ENCODE measurements around the gene UNC13C. TPM values are rescaled to one million over a fixed set of nuclear protein-coding genes. Genes with fewer than 3 reads are reported as not detected.

UNC13C gene
- polyA plus RNA-seq, 1 donor, result 1.1 TPM

DNA sequence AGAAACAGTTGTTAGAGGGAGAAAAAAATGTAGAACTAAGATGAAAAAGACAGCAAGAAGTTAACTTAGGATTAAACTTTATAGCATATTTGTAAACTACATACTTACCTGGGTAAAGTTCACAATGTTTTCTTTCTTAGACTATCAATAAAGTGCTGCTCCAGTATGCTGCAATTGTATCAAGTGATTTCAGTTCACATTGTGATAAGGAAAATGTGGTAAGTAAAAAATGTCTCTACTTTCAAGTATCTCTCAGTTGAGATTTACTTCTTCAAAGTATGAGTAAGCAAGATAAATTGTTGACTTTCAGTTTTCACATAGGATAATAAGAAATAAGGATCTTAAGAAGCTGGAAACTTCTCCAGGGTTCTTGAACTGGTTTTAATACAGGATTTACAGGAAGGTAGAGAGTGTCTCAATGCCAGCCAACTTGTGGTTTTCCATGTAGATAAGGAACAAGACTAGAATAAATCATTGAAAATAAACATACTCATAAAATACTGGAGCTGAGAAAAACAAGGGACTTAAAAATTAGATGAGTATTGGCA, 528.8 kb downstream of the UNC13C start:
- H3K4me3 ChIP-seq (ENCODE audit: low read length), result no peak overlapping the region
- no peaks in the 10 kb centered on the region for H3K36me3 ChIP-seq (ENCODE audit: control insufficient read depth, insufficient read depth, low read length)
- no peaks in the 10 kb centered on the region for H3K4me1 ChIP-seq (ENCODE audit: control insufficient read depth, insufficient read depth, low read length)
- no peaks in the 10 kb centered on the region for H3K27me3 ChIP-seq (ENCODE audit: control insufficient read depth, insufficient read depth, low read length)
- DNase-seq, result no peak
- no peak overlapping the region for H3K27ac ChIP-seq (ENCODE audit: low read length)
- H3K9me3 ChIP-seq (ENCODE audit: control insufficient read depth, low read depth, low read length), result no peaks in the 10 kb centered on the region

DNA sequence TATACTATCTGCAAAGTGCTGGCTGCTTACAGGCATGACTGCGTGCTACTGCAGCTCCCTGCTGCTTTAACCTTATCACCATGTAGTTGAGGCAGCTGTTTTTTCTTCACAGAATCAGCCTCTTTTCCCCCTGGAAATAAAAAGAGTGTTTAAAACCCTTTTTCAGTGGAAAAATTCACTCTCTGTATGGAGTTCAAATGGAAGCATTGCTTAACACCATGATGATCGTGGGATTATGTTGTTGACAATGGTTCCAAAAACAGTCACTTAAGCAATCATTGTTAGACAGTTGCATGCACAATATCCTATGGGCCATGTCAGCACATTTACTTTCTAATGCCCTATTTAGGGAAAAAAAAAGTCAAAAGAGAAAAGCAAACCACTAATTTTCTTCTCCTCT, 536.4 kb downstream of the UNC13C start:
- no peaks in the 10 kb centered on the region for H3K36me3 ChIP-seq (ENCODE audit: control insufficient read depth, insufficient read depth, low read length)
- DNase-seq, result no peak
- H3K4me1 ChIP-seq (ENCODE audit: control insufficient read depth, insufficient read depth, low read length), result no peaks in the 10 kb centered on the region
- 86% methylated on average over 1 of the region's 2 CpGs for WGBS (ENCODE audit: insufficient coverage, low lambda C conversion rate)
- no peak overlapping the region for H3K27ac ChIP-seq (ENCODE audit: low read length)
- no peaks in the 10 kb centered on the region for H3K27me3 ChIP-seq (ENCODE audit: control insufficient read depth, insufficient read depth, low read length)
- H3K9me3 ChIP-seq (ENCODE audit: control insufficient read depth, low read depth, low read length), result no peaks in the 10 kb centered on the region
- no peak overlapping the region for H3K4me3 ChIP-seq (ENCODE audit: low read length)

DNA sequence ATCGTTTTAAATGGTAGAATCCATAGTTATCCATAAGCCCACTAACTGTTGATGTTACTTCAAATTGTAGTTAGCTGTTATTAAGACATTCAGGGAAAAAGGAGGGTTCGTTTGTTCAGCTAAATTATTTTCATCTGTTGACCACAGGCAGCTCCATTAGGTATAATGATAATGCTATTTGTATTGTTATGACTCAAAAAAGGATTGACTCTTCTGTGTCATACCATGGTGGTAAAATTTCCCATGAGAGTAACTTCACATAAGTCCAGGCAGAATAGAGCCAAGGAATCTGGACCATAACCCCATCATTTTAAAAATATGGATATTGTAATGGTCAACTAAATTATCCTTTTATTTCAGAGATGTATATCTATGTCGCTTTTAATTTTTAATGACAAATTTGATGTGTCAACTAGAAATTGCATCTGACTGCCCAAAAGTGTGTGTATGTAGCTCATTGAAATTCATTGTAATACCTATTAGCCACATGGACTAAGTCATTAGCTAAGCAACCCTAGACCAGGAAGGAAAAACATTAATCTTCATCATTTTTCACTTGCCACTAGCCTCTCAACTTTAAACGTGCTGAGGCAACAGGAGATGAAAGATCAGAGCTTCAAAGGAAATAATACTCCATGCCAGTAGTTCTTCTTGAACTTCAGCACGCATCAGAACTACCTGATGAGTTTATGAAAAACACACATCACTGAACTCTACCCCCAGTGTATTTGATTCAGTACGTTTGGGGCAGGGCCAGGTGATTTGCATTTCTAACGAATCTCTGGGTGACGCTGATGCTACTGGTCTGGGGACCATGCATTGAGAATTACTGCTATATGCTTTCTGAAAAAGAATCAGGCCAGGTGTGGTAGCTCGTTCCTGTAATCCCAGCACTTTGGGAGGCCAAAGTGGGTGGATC, 537.7 kb downstream of the UNC13C start:
- Histone ChIP-seq H3K4me3 (ENCODE audit: low read length) (no peak overlapping the region), H3K9me3 (ENCODE audit: control insufficient read depth, low read depth, low read length) (no peaks in the 10 kb centered on the region), H3K27ac (ENCODE audit: low read length) (no peak overlapping the region), H3K27me3 (ENCODE audit: control insufficient read depth, insufficient read depth, low read length) (no peaks in the 10 kb centered on the region), H3K36me3 (ENCODE audit: control insufficient read depth, insufficient read depth, low read length) (no peaks in the 10 kb centered on the region), H3K4me1 (ENCODE audit: control insufficient read depth, insufficient read depth, low read length) (no peaks in the 10 kb centered on the region)
- DNase-seq, result no peak
- WGBS (ENCODE audit: insufficient coverage, low lambda C conversion rate), result no CpG with 5 or more reads among the region's 9 CpGs

DNA sequence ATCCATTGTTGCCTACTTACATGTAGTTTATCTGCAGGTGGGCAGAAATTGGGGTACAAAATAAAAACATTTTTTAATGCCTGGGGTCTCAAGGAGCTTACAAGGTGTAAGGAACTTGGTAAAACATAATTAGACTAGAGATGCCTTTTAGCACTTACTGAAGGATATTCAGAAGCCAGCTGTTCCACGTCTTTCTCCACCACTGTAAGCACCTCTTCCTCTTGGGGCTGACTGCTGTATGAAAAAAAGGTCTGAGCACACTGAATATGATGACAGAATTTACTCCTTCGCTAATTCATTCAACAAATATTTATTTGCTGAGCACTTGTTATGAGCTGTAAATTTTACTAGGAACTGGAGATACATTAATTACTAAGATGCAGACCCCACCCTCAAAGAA, 539.1 kb downstream of the UNC13C start:
- H3K4me3 ChIP-seq (ENCODE audit: low read length), result no peak overlapping the region
- no peaks in the 10 kb centered on the region for H3K27me3 ChIP-seq (ENCODE audit: control insufficient read depth, insufficient read depth, low read length)
- H3K36me3 ChIP-seq (ENCODE audit: control insufficient read depth, insufficient read depth, low read length), result no peaks in the 10 kb centered on the region
- WGBS (ENCODE audit: insufficient coverage, low lambda C conversion rate), result 80% methylated on average over 1 of the region's 2 CpGs
- DNase-seq, result no peak
- no peaks in the 10 kb centered on the region for H3K4me1 ChIP-seq (ENCODE audit: control insufficient read depth, insufficient read depth, low read length)
- no peak overlapping the region for H3K27ac ChIP-seq (ENCODE audit: low read length)
- H3K9me3 ChIP-seq (ENCODE audit: control insufficient read depth, low read depth, low read length), result no peaks in the 10 kb centered on the region

DNA sequence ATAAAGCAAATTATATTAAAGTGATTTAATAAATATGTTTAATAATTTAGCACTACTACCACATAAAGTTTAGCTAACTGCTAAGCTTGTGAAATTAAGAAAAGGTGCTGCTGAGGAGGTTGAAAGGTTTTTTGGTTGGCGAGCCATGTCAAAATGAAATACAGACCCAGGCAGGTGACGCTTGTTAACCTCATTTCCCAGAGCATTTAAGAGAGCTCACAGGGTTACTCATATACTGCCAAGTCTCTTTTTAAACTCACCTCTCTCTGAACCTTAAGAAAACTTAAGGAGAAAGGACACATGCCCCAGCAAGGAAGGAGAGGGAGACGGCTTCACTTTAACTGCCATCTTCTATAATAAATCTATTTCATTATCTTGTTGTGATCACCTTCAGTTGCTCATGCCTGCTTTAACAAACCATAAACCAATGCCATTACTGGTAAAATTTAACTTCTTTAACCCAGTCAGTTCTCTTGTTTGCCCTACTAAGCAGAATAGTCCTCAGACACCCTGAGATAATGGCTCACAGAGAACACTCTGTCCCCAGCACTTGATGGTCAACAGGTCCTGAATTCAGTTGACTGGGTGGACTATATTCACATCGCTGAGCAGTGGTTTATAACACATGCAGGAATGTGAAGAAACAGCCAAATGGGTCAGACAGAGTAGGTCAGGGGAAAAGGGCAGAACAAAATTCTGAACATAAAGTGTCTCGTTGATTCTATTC, 540.1 kb downstream of the UNC13C start:
- 0% methylated on average over 1 of the region's 5 CpGs for WGBS (ENCODE audit: insufficient coverage, low lambda C conversion rate)
- H3K4me3 ChIP-seq (ENCODE audit: low read length), result no peak overlapping the region
- H3K36me3 ChIP-seq (ENCODE audit: control insufficient read depth, insufficient read depth, low read length), result no peaks in the 10 kb centered on the region
- peak; percentile 49 to 73 for DNase-seq
- no peaks in the 10 kb centered on the region for H3K27me3 ChIP-seq (ENCODE audit: control insufficient read depth, insufficient read depth, low read length)
- peak overlapping the region; percentile 2 for H3K27ac ChIP-seq (ENCODE audit: low read length)
- no peaks in the 10 kb centered on the region for H3K9me3 ChIP-seq (ENCODE audit: control insufficient read depth, low read depth, low read length)
- no peaks in the 10 kb centered on the region for H3K4me1 ChIP-seq (ENCODE audit: control insufficient read depth, insufficient read depth, low read length)

DNA sequence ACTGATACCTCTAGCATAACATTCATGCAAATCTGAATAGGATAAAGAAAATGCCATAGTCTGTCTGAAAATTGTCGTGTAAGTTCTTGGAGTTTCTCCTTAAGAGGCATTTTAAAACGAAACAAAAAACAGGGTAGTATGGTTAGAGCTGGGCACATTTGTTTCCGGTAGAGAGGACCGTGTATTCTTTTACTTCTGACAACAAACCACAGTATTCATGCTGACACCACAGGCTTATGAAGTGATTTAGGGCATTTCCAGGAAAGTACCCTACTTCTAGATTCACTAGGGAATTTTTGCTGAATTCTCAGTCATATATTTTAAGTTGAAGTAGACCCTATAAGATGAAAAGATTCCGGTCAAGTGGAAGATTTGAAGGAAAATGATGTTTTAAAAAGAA, 541.3 kb downstream of the UNC13C start:
- Histone ChIP-seq H3K9me3 (ENCODE audit: control insufficient read depth, low read depth, low read length) (no peaks in the 10 kb centered on the region), H3K36me3 (ENCODE audit: control insufficient read depth, insufficient read depth, low read length) (no peaks in the 10 kb centered on the region)
- 57% methylated on average over 2 of the region's 5 CpGs for WGBS (ENCODE audit: insufficient coverage, low lambda C conversion rate)

DNA sequence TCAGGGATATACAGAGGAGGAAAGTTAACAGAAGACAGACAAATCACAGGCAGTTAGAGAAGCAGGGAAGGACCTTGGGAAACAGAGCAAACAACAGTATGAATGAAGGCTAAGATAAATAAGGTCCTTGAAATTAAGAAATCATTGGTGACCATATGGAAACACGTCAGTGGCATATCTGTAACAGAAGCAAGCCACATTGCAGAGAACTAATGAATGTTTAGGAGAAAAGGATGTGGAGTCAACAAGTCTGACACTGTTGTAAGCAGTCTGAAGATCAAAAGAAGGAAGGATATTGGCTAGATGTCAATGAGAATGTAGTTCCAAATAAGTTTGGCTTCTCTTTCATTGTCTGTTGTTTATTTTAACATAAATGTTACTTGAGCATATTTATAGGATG, 542.4 kb downstream of the UNC13C start:
- Histone ChIP-seq H3K9me3 (ENCODE audit: control insufficient read depth, low read depth, low read length) (no peaks in the 10 kb centered on the region), H3K27ac (ENCODE audit: low read length) (no peak overlapping the region), H3K4me3 (ENCODE audit: low read length) (no peak overlapping the region), H3K36me3 (ENCODE audit: control insufficient read depth, insufficient read depth, low read length) (no peaks in the 10 kb centered on the region), H3K4me1 (ENCODE audit: control insufficient read depth, insufficient read depth, low read length) (no peaks in the 10 kb centered on the region), H3K27me3 (ENCODE audit: control insufficient read depth, insufficient read depth, low read length) (no peaks in the 10 kb centered on the region)
- no peak for DNase-seq
- WGBS (ENCODE audit: insufficient coverage, low lambda C conversion rate), result no CpG with 5 or more reads among the region's 1 CpG

More for the DNA sequence above, 541.3 kb downstream of the UNC13C start:
- no peaks in the 10 kb centered on the region for H3K27me3 ChIP-seq (ENCODE audit: control insufficient read depth, insufficient read depth, low read length)
- no peak overlapping the region for H3K4me3 ChIP-seq (ENCODE audit: low read length)
- no peaks in the 10 kb centered on the region for H3K4me1 ChIP-seq (ENCODE audit: control insufficient read depth, insufficient read depth, low read length)
- H3K27ac ChIP-seq (ENCODE audit: low read length), result no peak overlapping the region
- DNase-seq, result no peak

DNA sequence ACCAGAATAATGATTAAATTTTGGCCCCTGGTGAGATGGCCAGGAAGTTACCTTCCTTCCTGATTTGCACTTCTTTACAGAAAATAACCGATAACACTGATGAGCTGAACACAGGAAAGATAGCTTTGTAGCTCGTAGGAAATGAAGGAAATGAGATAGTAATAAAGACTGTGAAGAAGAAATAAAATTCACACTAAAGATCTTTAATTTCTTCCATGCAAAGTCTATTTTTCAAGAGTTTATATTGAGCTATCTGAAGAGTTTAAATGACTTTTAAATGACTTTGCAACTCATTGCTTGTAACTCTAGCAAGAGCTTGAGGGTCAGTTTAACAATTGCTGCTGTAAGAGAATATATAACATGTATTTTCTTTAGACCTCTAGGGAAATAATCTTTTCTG, 543.0 kb downstream of the UNC13C start:
- WGBS (ENCODE audit: insufficient coverage, low lambda C conversion rate), result 100% methylated on average over 1 of the region's 2 CpGs
- no peaks in the 10 kb centered on the region for H3K4me1 ChIP-seq (ENCODE audit: control insufficient read depth, insufficient read depth, low read length)
- no peak overlapping the region for H3K4me3 ChIP-seq (ENCODE audit: low read length)
- H3K9me3 ChIP-seq (ENCODE audit: control insufficient read depth, low read depth, low read length), result no peaks in the 10 kb centered on the region
- no peaks in the 10 kb centered on the region for H3K36me3 ChIP-seq (ENCODE audit: control insufficient read depth, insufficient read depth, low read length)
- H3K27me3 ChIP-seq (ENCODE audit: control insufficient read depth, insufficient read depth, low read length), result no peaks in the 10 kb centered on the region
- H3K27ac ChIP-seq (ENCODE audit: low read length), result no peak overlapping the region
- no peak for DNase-seq

DNA sequence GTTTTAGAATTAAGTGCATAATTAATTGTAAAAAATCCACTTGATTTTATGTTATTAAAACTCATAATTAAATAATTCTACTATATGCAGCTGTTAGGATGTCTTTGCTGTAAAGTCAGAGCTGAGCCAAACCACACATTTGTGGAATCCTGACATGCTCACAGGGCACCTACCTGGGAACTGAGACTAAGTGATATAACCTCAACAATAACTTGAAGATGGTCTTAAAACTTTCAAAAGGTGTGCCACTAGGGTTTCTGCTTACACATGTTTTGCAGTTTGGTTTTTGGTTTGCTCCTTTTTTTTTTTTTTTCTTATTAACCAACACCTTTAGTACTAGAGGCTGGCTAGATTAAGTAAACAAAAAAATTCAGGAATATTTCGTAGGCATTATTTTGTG, 549.8 kb downstream of the UNC13C start:
- no peak for DNase-seq
- 100% methylated on average over 1 of the region's 1 CpG for WGBS (ENCODE audit: insufficient coverage, low lambda C conversion rate)

DNA sequence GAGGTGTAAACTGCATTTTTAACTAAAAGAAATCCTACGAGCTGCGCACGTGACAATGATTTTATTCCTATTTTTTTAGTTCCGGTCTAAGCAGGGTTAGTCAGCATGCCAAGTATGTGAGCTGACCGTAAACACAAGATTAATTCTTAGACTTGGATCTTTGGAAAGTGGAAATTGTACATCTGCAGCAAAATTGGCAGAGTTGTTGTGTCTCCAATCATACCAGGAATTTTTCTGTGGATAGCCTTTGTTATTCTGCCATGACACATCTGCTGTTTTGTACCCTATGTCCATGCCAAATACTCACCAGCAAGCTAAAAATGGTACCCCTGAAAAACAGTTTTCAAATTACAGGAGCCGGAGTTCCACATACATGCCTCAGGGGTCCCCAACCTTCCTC, 562.5 kb downstream of the UNC13C start:
- Histone ChIP-seq H3K27me3 (ENCODE audit: control insufficient read depth, insufficient read depth, low read length) (no peaks in the 10 kb centered on the region), H3K9me3 (ENCODE audit: control insufficient read depth, low read depth, low read length) (no peaks in the 10 kb centered on the region), H3K36me3 (ENCODE audit: control insufficient read depth, insufficient read depth, low read length) (no peaks in the 10 kb centered on the region), H3K27ac (ENCODE audit: low read length) (no peak overlapping the region), H3K4me1 (ENCODE audit: control insufficient read depth, insufficient read depth, low read length) (no peaks in the 10 kb centered on the region), H3K4me3 (ENCODE audit: low read length) (no peak overlapping the region)
- WGBS (ENCODE audit: insufficient coverage, low lambda C conversion rate), result 100% methylated on average over 1 of the region's 6 CpGs
- no peak for DNase-seq

More for the DNA sequence above, 549.8 kb downstream of the UNC13C start:
- Histone ChIP-seq H3K9me3 (ENCODE audit: control insufficient read depth, low read depth, low read length) (no peaks in the 10 kb centered on the region), H3K4me3 (ENCODE audit: low read length) (no peak overlapping the region), H3K27ac (ENCODE audit: low read length) (no peak overlapping the region), H3K27me3 (ENCODE audit: control insufficient read depth, insufficient read depth, low read length) (no peaks in the 10 kb centered on the region), H3K36me3 (ENCODE audit: control insufficient read depth, insufficient read depth, low read length) (no peaks in the 10 kb centered on the region), H3K4me1 (ENCODE audit: control insufficient read depth, insufficient read depth, low read length) (no peaks in the 10 kb centered on the region)
